Stomach (tissue), 4 donors: ENCODE data around the gene LYAR.

Source experiments
- POLR2A ChIP-seq, 4 donors: fragments of 450-650 bp; IDR thresholded peaks; one replicate each; pipeline ENCODE4 v1.6.1; 2016; ENCODE audit warnings: antibody characterized with exemption in 4 of 4, control low read depth in 2 of 4, mild to moderate bottlenecking in 1 of 4, moderate library complexity in 1 of 4
- POLR2AphosphoS5 ChIP-seq, 3 donors: sonication (generic); formaldehyde crosslinking; IDR thresholded peaks; one replicate each; pipeline ENCODE4 v1.6.1; 2016; ENCODE audit warnings: antibody characterized with exemption in 3 of 3
- TF ChIP-seq, protein P1 (sequence below), 7 experiments: fragments of 450-650 bp in 4 of 7; fragments of 200-600 bp in 3 of 7; sonication (generic) in 3 of 7; IDR thresholded peaks; one replicate each; pipeline ENCODE4 v1.5.1; 2016 to 2019; ENCODE audit warnings: antibody characterized with exemption in 7 of 7, control low read depth in 2 of 7, mild to moderate bottlenecking in 1 of 7

DNA sequence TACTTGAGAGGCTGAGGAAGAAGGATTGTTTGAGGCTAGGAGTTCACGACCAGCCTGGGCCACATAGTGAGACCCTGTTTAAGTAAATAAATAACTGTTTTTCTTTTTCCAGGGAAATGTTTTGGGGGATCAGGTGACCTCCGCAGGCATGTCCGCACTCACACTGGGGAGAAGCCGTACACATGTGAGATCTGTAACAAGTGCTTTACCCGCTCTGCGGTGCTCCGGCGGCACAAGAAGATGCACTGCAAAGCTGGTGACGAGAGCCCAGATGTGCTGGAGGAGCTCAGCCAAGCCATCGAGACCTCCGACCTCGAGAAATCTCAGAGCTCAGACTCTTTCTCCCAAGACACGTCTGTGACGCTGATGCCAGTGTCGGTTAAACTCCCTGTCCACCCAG, 30.6 kb upstream of the LYAR start:
- TF ChIP-seq POLR2AphosphoS5 (IDR thresholded peaks at IDR 0.05) (no peak), POLR2A (IDR thresholded peaks at IDR 0.05) (no peak)
- TF ChIP-seq, protein P1, sequence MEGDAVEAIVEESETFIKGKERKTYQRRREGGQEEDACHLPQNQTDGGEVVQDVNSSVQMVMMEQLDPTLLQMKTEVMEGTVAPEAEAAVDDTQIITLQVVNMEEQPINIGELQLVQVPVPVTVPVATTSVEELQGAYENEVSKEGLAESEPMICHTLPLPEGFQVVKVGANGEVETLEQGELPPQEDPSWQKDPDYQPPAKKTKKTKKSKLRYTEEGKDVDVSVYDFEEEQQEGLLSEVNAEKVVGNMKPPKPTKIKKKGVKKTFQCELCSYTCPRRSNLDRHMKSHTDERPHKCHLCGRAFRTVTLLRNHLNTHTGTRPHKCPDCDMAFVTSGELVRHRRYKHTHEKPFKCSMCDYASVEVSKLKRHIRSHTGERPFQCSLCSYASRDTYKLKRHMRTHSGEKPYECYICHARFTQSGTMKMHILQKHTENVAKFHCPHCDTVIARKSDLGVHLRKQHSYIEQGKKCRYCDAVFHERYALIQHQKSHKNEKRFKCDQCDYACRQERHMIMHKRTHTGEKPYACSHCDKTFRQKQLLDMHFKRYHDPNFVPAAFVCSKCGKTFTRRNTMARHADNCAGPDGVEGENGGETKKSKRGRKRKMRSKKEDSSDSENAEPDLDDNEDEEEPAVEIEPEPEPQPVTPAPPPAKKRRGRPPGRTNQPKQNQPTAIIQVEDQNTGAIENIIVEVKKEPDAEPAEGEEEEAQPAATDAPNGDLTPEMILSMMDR (IDR thresholded peaks at IDR 0.05), result no peak
